HG03045 (cell line): ENCODE results near the gene THOC6.
A peak's percentile ranks its signal among the peaks of the same experiment; 100 is the strongest.
"Not testable (repeated sequence)": the region's sequence is repeated elsewhere in the genome, so short reads cannot be mapped to it uniquely, and the experiment has no call there.

Experiments used
- ATAC-seq: cut with Tn5 transposase; IDR thresholded peaks from one replicate; pipeline ENCODE4 v1.9.1; 2021; ENCODE audit warnings: mild to moderate bottlenecking, moderate library complexity; ENCODE audit not compliant: unreplicated experiment

The THOC6 gene

GRCh38 chr16:3052571-3053329, 28.9 kb downstream of the THOC6 start:
- not testable (repeated sequence) for ATAC-seq

GRCh38 chr16:3053330-3053710, 29.5 kb downstream of the THOC6 start:
- ATAC-seq = not testable (repeated sequence)

GRCh38 chr16:3054965-3055733, 31.3 kb downstream of the THOC6 start:
- no peak for ATAC-seq

- not testable (repeated sequence) for ATAC-seq
Observed at GRCh38 chr16:3055734-3056115, 31.9 kb downstream of the THOC6 start.

- ATAC-seq = no peak
Observed at GRCh38 chr16:3056336-3057180, 32.7 kb downstream of the THOC6 start.

GRCh38 chr16:3057181-3058138, 33.6 kb downstream of the THOC6 start:
- ATAC-seq = no peak

- ATAC-seq = peak; percentile 8
Observed at GRCh38 chr16:3058139-3059030, 34.5 kb downstream of the THOC6 start.

GRCh38 chr16:3059041-3059722, 35.3 kb downstream of the THOC6 start:
- peak; percentile 58 for ATAC-seq

- ATAC-seq = no peak
Observed at GRCh38 chr16:3059723-3060242, 35.9 kb downstream of the THOC6 start.

GRCh38 chr16:3060339-3061127, 36.7 kb downstream of the THOC6 start:
- no peak for ATAC-seq

GRCh38 chr16:3062553-3062952, 38.7 kb downstream of the THOC6 start:
- ATAC-seq = no peak

GRCh38 chr16:3063625-3064386, 40.0 kb downstream of the THOC6 start:
- ATAC-seq = no peak

GRCh38 chr16:3065069-3065741, 41.4 kb downstream of the THOC6 start, which contains the start of gene IL32:
IL32 (plus strand) TSS chr16:3065640; CDS start chr16:3065812, 172 bp downstream.
- ATAC-seq = no peak

- no peak for ATAC-seq
Observed at GRCh38 chr16:3065742-3066439, 42.1 kb downstream of the THOC6 start.

GRCh38 chr16:3066440-3066748, 42.6 kb downstream of the THOC6 start:
- ATAC-seq = no peak

- ATAC-seq = no peak
Observed at GRCh38 chr16:3068487-3068886, 44.7 kb downstream of the THOC6 start.
